Gastroesophageal sphincter (tissue), 4 donors: ENCODE data around the gene TMOD2. TPM values are rescaled to one million over a fixed set of nuclear protein-coding genes. Genes with fewer than 3 reads are reported as not detected.

ENCODE experiments used
- ATAC-seq: fragments of 150-250 bp; one replicate; pipeline ENCODE4 v1.9.1; 2016; ENCODE audit warnings: mild to moderate bottlenecking, moderate library complexity
- H3K27ac ChIP-seq, 4 donors: fragments of 200-600 bp; sonication (generic) in 3 of 4; 1 replicate in 3 of 4; 2 replicates in 1 of 4; pipeline ENCODE4 v1.5.1; 2016 to 2019
- H3K27me3 ChIP-seq: fragments of 200-600 bp; sonication (generic); one replicate; pipeline ENCODE4 v1.5.1; 2019
- H3K36me3 ChIP-seq, 2 donors: fragments of 200-600 bp; sonication (generic); one replicate each; pipeline ENCODE4 v1.5.1; 2019; ENCODE audit warnings: control low read depth in 1 of 2
- H3K4me1 ChIP-seq, 3 donors: fragments of 200-600 bp; sonication (generic); 1 replicate in 2 of 3; 2 replicates in 1 of 3; pipeline ENCODE4 v1.5.1; 2016 to 2019; ENCODE audit warnings: control low read depth in 2 of 3
- H3K4me3 ChIP-seq, 2 donors: fragments of 200-600 bp; sonication (generic); one replicate each; pipeline ENCODE4 v1.5.1; 2019; ENCODE audit warnings: mild to moderate bottlenecking in 1 of 2, moderate library complexity in 1 of 2
- H3K9me3 ChIP-seq, 3 donors: fragments of 200-600 bp; sonication (generic); one replicate each; pipeline ENCODE4 v1.5.1; 2017 to 2019; ENCODE audit warnings: control low read depth in 2 of 3
- CTCF ChIP-seq, 4 experiments: fragments of 200-600 bp in 2 of 4; fragments of 450-650 bp in 2 of 4; sonication (generic) in 1 of 4; IDR thresholded peaks; one replicate each; pipeline ENCODE4 v1.5.1; 2017 to 2019; ENCODE audit warnings: antibody characterized with exemption in 4 of 4, mild to moderate bottlenecking in 2 of 4, moderate library complexity in 2 of 4
- EP300 ChIP-seq: sonication (generic); formaldehyde crosslinking; IDR thresholded peaks from one replicate; pipeline ENCODE4 v1.6.1; 2017; ENCODE audit warnings: antibody characterized with exemption, mild to moderate bottlenecking
- POLR2A ChIP-seq, 2 donors: fragments of 450-650 bp; IDR thresholded peaks; one replicate each; pipeline ENCODE4 v1.6.1; 2017; ENCODE audit warnings: antibody characterized with exemption in 2 of 2, mild to moderate bottlenecking in 2 of 2, moderate library complexity in 1 of 2
- POLR2AphosphoS5 ChIP-seq: sonication (generic); formaldehyde crosslinking; IDR thresholded peaks from one replicate; pipeline ENCODE4 v1.6.1; 2017; ENCODE audit warnings: antibody characterized with exemption
- WGBS, 2 donors: methylation state at CpG; one replicate each; pipeline ENCODE4 v1.1.5; 2018; ENCODE audit warnings: low coverage in 1 of 2; 5-methylcytosine and 5-hydroxymethylcytosine counted together
- total RNA-seq, 4 donors: library from RNA; depleted of rRNA; stranded (reverse); fragments of >200 nt; gene quantifications; one replicate each; pipeline ENCODE4 v1.1.0, GENCODE V29; 2016

Gene TMOD2
- total RNA-seq, 4 donors from 2014 or later, result 14.0 to 21.9 (median 17.5) TPM

- H3K27me3 ChIP-seq, result no peaks in the 10 kb centered on the region
- ATAC-seq, result no peak
- no peak overlapping the region for H3K27ac ChIP-seq
- H3K9me3 ChIP-seq, result no peaks in the 10 kb centered on the region
- peaks cover 0 to 7% (median 0%) of the 10 kb centered on the region in 3 donors for H3K4me1 ChIP-seq
- no peak overlapping the region for H3K4me3 ChIP-seq
- no peak for TF ChIP-seq EP300
- no peak for TF ChIP-seq POLR2AphosphoS5
- no peak for TF ChIP-seq POLR2A (IDR thresholded peaks at IDR 0.05)
- no peak for TF ChIP-seq CTCF (IDR thresholded peaks at IDR 0.05)
- WGBS, 2 donors, result 54% methylated on average over 3 of the region's 3 CpGs; no CpG with 5 or more reads in 1 of the 2 donors
- H3K36me3 ChIP-seq, result peaks cover 0 to 32% of the 10 kb centered on the region in 2 donors
These were observed 32.7 kb upstream of the TMOD2 start for GRCh38 chr15:51718746-51719145.

- no peak for TF ChIP-seq POLR2AphosphoS5
- no peak for TF ChIP-seq CTCF (IDR thresholded peaks at IDR 0.05)
- TF ChIP-seq POLR2A (IDR thresholded peaks at IDR 0.05), result no peak
- TF ChIP-seq EP300, result no peak
- no peak for ATAC-seq
- H3K9me3 ChIP-seq, result no peaks in the 10 kb centered on the region
- H3K27me3 ChIP-seq, result no peaks in the 10 kb centered on the region
- H3K36me3 ChIP-seq, result peaks cover 0 to 40% of the 10 kb centered on the region in 2 donors
- H3K4me1 ChIP-seq, result peaks cover 0 to 22% (median 0%) of the 10 kb centered on the region in 3 donors
- WGBS, 2 donors, result 80 to 86% methylated on average over 7 to 8 of the region's 8 CpGs
- H3K4me3 ChIP-seq, result no peak overlapping the region
- H3K27ac ChIP-seq, result peak overlapping the region in 1 of 4 donors; percentile 14
These were observed 31.0 kb upstream of the TMOD2 start for GRCh38 chr15:51720201-51720995.

GRCh38 chr15:51721199-51721960, 30.0 kb upstream of the TMOD2 start:
- Histone ChIP-seq H3K27ac (peak overlapping the region in 1 of 4 donors; percentile 14), H3K4me1 (peaks cover 0 to 31% (median 3%) of the 10 kb centered on the region in 3 donors), H3K27me3 (no peaks in the 10 kb centered on the region), H3K4me3 (no peak overlapping the region), H3K36me3 (peaks cover 0 to 40% of the 10 kb centered on the region in 2 donors), H3K9me3 (no peaks in the 10 kb centered on the region)
- WGBS, 2 donors, result 65 to 67% methylated on average over 5 of the region's 5 CpGs
- no peak for TF ChIP-seq CTCF (IDR thresholded peaks at IDR 0.05)
- no peak for TF ChIP-seq POLR2A (IDR thresholded peaks at IDR 0.05)
- no peak for TF ChIP-seq EP300
- TF ChIP-seq POLR2AphosphoS5, result no peak
- ATAC-seq, result no peak

GRCh38 chr15:51724199-51724598, 27.2 kb upstream of the TMOD2 start:
- no peak overlapping the region for H3K27ac ChIP-seq
- peaks cover 0 to 40% of the 10 kb centered on the region in 2 donors for H3K36me3 ChIP-seq
- 89 to 91% methylated on average over 2 of the region's 2 CpGs for WGBS, 2 donors
- H3K4me3 ChIP-seq, result no peak overlapping the region
- H3K9me3 ChIP-seq, result no peaks in the 10 kb centered on the region
- H3K27me3 ChIP-seq, result no peaks in the 10 kb centered on the region
- no peak for ATAC-seq
- no peak for TF ChIP-seq POLR2A (IDR thresholded peaks at IDR 0.05)
- no peak for TF ChIP-seq POLR2AphosphoS5
- TF ChIP-seq CTCF (IDR thresholded peaks at IDR 0.05), result no peak
- no peak for TF ChIP-seq EP300
- H3K4me1 ChIP-seq, result peaks cover 5 to 43% (median 10%) of the 10 kb centered on the region in 3 donors
